VCaP (cell line): Measurements from ENCODE around the gene CHST1.

Experiments
- H3K27ac ChIP-seq: fragments of 450-650 bp; 2 replicates; pipeline ENCODE4 v1.5.1; 2017
- TF ChIP-seq, protein P1 (sequence below): fragments of 450-650 bp; conservative IDR thresholded peaks from 2 replicates; pipeline ENCODE4 v1.5.1; 2017; ENCODE audit warnings: mild to moderate bottlenecking, moderate library complexity

The CHST1 gene

GRCh38 chr11:45679806-45680205 is 14.4 kb upstream of the CHST1 start:
- TF ChIP-seq, protein P1, sequence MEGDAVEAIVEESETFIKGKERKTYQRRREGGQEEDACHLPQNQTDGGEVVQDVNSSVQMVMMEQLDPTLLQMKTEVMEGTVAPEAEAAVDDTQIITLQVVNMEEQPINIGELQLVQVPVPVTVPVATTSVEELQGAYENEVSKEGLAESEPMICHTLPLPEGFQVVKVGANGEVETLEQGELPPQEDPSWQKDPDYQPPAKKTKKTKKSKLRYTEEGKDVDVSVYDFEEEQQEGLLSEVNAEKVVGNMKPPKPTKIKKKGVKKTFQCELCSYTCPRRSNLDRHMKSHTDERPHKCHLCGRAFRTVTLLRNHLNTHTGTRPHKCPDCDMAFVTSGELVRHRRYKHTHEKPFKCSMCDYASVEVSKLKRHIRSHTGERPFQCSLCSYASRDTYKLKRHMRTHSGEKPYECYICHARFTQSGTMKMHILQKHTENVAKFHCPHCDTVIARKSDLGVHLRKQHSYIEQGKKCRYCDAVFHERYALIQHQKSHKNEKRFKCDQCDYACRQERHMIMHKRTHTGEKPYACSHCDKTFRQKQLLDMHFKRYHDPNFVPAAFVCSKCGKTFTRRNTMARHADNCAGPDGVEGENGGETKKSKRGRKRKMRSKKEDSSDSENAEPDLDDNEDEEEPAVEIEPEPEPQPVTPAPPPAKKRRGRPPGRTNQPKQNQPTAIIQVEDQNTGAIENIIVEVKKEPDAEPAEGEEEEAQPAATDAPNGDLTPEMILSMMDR: no peak
- H3K27ac ChIP-seq: no peak overlapping the region

- H3K27ac ChIP-seq: no peak overlapping the region
- TF ChIP-seq, protein P1: no peak
Observed at GRCh38 chr11:45678976-45679375, 13.6 kb upstream of the CHST1 start.

DNA sequence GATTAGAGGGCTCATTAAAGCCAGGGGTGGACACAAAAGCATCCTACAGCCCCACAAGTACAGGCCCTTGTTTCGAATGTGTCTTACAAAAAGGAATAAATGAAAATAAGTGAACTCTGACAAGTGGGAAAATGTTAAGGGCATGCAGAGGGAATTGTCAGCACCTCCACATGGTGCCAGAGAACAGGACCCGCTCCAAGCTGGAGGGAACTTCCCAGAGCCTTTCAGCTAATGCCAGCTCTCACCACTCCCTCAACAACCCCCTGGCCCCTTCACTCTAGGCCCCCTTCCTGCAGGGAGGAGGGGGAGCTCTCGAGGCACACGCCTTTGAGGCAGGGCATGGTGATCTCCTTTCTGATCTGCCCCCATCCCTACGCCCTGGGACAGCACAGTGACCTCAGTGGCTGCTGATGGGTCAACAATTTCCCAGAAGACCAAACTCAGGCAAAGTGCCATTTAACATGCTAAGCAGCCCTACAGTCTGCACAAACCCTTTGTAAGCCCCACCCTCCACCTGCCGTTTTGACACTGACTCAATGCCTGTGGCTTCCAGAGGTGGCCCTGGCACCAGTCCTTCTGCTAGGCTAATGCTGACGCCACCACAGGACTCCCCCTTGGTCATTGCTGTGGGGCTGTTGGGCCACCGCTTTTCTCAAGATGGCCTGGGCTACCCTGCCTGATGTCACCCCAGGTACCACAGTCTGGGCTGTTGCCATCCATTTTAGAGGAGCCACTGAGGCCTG is 12.5 kb upstream of the CHST1 start:
- TF ChIP-seq, protein P1: no peak
- H3K27ac ChIP-seq: no peak overlapping the region

GRCh38 chr11:45676522-45677095 is 11.2 kb upstream of the CHST1 start:
- TF ChIP-seq, protein P1: no peak
- no peak overlapping the region for H3K27ac ChIP-seq

GRCh38 chr11:45675646-45676045 is 10.2 kb upstream of the CHST1 start:
- H3K27ac ChIP-seq: no peak overlapping the region

DNA sequence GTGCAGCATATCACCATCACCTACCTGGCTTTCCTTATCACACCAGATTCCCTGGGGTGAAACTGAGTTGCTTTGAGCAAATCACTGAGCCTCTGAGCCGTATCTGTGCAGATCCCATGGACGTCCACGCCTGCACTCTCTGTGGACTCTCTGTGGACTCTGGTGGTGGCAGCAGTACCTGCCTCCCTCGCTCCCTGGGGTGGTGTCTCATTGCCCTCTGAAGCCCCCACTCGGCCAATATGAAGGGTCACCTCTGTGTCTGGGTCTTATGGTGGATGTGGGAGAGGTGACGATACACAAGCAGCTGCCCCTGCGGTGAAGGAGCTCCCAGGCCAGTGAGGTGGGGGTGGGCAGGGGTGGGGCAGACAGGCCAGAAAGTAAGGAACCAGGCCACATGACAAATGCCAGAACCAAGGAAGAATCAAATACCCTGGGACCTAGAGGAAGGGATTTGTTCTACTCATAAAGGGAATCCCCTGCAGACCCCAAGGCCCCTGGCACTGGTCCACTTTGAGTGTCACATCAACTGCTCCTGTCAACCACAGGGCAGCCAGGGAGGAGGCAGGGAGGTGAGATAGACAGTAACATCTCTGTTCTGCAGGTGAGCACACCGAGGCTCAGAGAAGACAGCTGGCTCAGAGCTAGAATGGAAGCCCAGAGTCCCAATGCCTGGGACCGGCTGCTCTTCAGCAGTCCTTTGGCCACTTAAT is 9.2 kb upstream of the CHST1 start:
- H3K27ac ChIP-seq: no peak overlapping the region
- TF ChIP-seq, protein P1: no peak

More at GRCh38 chr11:45675646-45676045, 10.2 kb upstream of the CHST1 start:
- TF ChIP-seq, protein P1: no peak

DNA sequence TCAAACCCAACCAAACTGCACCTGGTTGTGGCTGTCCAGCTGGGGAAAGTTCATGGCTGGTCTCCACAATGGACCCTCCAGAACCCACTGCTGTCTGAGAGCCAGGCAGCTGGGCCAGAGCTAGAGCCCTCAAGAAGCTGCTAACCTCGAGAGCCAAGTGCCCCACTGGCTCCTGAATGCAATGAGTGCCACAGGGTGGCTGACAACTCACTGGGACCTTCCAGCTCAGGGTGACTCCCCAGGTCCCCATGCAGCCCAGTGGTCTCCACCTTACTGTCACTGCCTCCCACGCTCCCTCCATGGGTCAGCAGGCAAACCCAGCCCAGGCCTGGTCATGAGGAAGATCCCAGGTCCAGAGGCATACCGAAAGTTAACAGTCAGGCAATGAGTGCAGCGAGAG is 8.0 kb upstream of the CHST1 start:
- TF ChIP-seq, protein P1: no peak
- H3K27ac ChIP-seq: no peak overlapping the region
